HG03520 (cell line): ENCODE data around the gene CYTH1.

ENCODE experiments used
- ATAC-seq: cut with Tn5 transposase; IDR thresholded peaks from one replicate; pipeline ENCODE4 v1.9.1; 2021; ENCODE audit warnings: mild to moderate bottlenecking, moderate library complexity; ENCODE audit not compliant: unreplicated experiment

The CYTH1 gene

DNA sequence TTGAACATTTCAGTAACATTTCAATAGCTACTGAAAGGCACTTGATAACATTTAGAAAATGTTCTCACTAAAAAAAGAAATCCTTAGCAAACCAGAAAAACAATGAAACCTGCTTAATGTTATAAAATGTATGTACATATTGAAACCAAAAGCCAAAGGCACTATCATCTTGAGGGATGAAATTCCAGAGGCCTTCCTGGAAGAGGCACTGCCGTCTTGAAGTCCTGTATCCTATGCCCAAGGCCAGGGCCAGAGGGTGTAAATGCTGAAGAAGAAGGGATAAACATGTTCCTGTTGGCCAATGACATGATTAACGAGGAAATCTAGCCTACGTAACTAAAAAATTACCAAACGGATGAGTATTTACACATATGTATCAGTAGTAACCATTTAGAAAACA lies 147.9 kb downstream of the CYTH1 start:
- no peak for ATAC-seq

DNA sequence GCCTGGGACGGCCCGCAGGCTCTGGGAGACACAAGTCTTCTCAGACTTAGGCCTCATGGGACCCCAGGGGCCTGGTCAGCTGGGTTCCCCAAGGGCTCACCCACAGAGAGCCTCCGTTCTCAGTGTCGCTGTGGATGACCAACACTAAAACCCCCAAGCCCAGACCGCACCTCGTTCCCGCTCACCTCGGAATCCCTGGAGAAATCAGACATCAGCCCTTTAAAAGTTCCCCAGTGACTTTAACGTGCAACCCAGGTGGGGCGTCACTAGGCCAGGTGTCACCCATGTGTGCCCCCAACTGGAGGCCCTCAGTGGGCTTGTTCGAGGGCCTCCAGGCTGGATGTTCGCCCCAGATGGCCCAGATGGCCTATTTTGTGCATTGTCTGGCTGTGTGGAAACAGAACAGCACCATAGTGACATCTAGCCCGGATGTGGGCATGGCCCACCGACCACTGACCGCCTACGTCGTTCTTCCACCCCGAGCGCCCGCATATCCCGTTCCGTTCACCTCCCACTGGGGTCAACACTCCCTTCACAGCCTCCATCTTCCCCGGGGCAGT lies 152.6 kb downstream of the CYTH1 start:
- ATAC-seq: no peak

DNA sequence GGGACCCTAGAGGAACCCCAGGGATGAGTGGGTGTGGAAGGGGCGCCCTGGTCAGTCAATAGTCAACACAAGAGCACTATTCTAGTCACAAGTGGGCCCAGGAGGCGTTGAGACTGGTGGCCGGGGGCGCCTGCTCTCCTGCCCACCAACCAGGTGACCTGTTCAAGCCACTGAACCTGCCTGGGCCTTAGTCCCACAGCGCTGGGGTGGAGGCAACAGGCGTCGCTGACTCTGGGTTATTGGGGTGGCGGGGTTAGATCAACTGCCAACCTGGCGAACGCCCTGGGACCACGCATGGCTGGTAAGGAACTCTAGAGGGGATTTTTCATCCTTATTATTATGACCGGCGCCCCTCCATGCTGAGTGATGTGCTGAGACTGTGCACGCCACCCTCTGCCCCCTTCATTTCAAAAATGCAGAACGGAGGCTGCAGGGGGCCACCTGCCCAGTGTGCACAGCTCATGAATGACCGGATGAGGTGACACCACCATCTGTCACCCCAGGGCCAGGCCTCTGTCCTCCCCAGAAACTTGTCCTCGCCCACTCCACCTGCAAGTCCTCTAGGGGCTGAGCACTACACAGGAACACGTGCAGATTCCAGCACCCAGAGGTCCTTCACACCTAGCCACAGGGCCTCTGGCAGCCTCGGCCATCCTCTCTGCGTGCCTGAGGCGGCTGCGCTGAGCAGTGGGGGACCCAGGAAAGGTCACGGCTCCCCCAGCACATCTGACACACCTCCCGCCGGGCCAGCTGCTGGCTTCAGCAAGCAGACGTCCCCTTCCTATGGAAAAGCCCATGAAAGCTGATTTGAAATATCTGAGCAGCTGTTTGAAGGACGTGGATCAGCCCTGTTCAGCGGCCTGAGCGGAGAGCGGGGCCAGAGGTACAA lies 153.3 kb downstream of the CYTH1 start:
- ATAC-seq: no peak

DNA sequence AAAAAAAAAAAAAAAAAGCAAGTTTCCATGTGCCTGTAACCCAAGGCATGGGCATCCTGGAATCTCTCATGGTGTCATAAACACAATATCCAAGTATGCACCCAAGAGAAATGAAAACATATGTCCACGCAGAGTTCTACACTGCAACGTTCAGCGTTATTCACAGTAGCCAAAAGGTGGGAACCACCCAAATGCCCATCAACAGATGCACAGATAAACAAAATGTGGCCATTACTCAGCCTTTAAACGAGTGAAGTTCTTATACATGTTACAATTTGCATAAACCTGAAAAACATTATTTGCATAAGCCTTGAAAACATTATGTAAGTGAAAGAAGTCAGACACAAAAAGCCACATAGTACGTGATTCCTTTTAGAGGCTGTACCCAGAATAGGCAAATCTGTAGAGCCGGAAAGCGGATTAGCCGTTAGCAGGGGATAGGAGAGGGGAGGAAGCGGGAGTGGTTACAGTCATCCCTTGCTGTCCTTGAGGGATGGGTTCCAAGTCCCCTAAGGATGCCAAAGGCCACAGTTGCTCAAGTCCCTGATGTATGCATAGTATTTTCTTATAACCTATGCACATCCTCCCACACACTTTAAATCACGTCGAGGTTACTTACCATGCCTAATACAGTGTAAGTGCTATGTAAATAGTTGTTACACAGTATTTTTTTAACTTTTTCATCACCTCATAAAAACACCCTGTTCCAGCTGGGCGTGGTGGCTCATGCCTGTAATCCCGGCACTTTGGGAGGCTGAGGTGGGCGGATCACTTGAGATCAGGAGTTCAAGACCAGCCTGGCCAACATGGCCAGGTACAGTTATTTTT lies 157.5 kb downstream of the CYTH1 start:
- ATAC-seq: no peak
